KMS-11 (cell line): ENCODE measurements around the gene FBXO2.

ENCODE experiments used
- H2AFZ ChIP-seq: fragments of 200-600 bp; sonication (generic); 2 replicates; pipeline ENCODE4 v1.6.1; 2016; ENCODE audit warnings: antibody characterized with exemption, mixed run types, low read depth
- H3K27ac ChIP-seq: fragments of 200-600 bp; sonication (generic); 2 replicates; pipeline ENCODE4 v1.6.1; 2016; ENCODE audit warnings: mild to moderate bottlenecking, mixed run types
- H3K27me3 ChIP-seq: fragments of 200-600 bp; sonication (generic); 2 replicates; pipeline ENCODE4 v1.6.1; 2017; ENCODE audit warnings: mild to moderate bottlenecking, low read depth, mixed run types, moderate library complexity; ENCODE audit not compliant: insufficient read depth
- H3K36me3 ChIP-seq: fragments of 200-600 bp; sonication (generic); 2 replicates; pipeline ENCODE4 v1.6.1; 2017; ENCODE audit warnings: mild to moderate bottlenecking, mixed run types; ENCODE audit not compliant: insufficient read depth
- H3K4me1 ChIP-seq: fragments of 200-600 bp; sonication (generic); 2 replicates; pipeline ENCODE4 v1.6.1; 2016; ENCODE audit warnings: mild to moderate bottlenecking, low read depth, mixed run types; ENCODE audit not compliant: poor library complexity, severe bottlenecking
- H3K4me2 ChIP-seq: fragments of 200-600 bp; sonication (generic); 2 replicates; pipeline ENCODE4 v1.7.0; 2016; ENCODE audit warnings: mild to moderate bottlenecking, mixed run types
- H3K4me3 ChIP-seq: fragments of 200-600 bp; sonication (generic); IDR thresholded peaks from 2 replicates; pipeline ENCODE4 v1.6.1; 2017; ENCODE audit warnings: low read depth, low read length, mixed read lengths; ENCODE audit not compliant: insufficient read depth
- H3K79me2 ChIP-seq: fragments of 200-600 bp; sonication (generic); 2 replicates; pipeline ENCODE4 v1.6.1; 2016; ENCODE audit warnings: low read depth, mixed run types; ENCODE audit not compliant: insufficient read depth
- H3K9ac ChIP-seq: fragments of 200-600 bp; sonication (generic); 2 replicates; pipeline ENCODE4 v1.6.1; 2016; ENCODE audit warnings: mild to moderate bottlenecking, mixed run types
- H4K20me1 ChIP-seq: fragments of 200-600 bp; sonication (generic); 2 replicates; pipeline ENCODE4 v1.6.1; 2016; ENCODE audit warnings: mild to moderate bottlenecking, mixed run types; ENCODE audit not compliant: insufficient read depth
- CTCF ChIP-seq: fragments of 200-600 bp; sonication (generic); conservative IDR thresholded peaks from 2 replicates; pipeline ENCODE4 v1.6.1; 2017; ENCODE audit warnings: low read depth, mild to moderate bottlenecking, antibody characterized with exemption, low read length, moderate library complexity, mixed read lengths

The FBXO2 gene

GRCh38 chr1:11653861-11654136, 430 bp downstream of the FBXO2 start:
- Histone ChIP-seq H3K27me3 (no peaks in the 10 kb centered on the region), H3K79me2 (no peaks in the 10 kb centered on the region), H3K9ac (no peak overlapping the region), H2AFZ (no peak overlapping the region), H3K36me3 (no peaks in the 10 kb centered on the region), H3K4me3 (no peak overlapping the region), H4K20me1 (no peaks in the 10 kb centered on the region), H3K4me2 (no peak overlapping the region), H3K27ac (no peak overlapping the region), H3K4me1 (peaks cover 8% of the 10 kb centered on the region)
- TF ChIP-seq CTCF, result no peak

- no peaks in the 10 kb centered on the region for H3K27me3 ChIP-seq
- H4K20me1 ChIP-seq, result no peaks in the 10 kb centered on the region
- no peak overlapping the region for H2AFZ ChIP-seq
- H3K36me3 ChIP-seq, result no peaks in the 10 kb centered on the region
- peaks cover 8% of the 10 kb centered on the region for H3K4me1 ChIP-seq
- H3K27ac ChIP-seq, result no peak overlapping the region
- TF ChIP-seq CTCF, result no peak
- H3K79me2 ChIP-seq, result no peaks in the 10 kb centered on the region
- no peak overlapping the region for H3K4me3 ChIP-seq
- no peak overlapping the region for H3K9ac ChIP-seq
- no peak overlapping the region for H3K4me2 ChIP-seq
Measured at GRCh38 chr1:11653101-11653860, 948 bp downstream of the FBXO2 start.

- no peak overlapping the region for H3K4me2 ChIP-seq
- H3K27me3 ChIP-seq, result no peaks in the 10 kb centered on the region
- no peak overlapping the region for H2AFZ ChIP-seq
- no peaks in the 10 kb centered on the region for H3K79me2 ChIP-seq
- no peak overlapping the region for H3K27ac ChIP-seq
- no peaks in the 10 kb centered on the region for H3K36me3 ChIP-seq
- TF ChIP-seq CTCF, result no peak
- peaks cover 8% of the 10 kb centered on the region for H3K4me1 ChIP-seq
- H4K20me1 ChIP-seq, result no peaks in the 10 kb centered on the region
- no peak overlapping the region for H3K4me3 ChIP-seq
- H3K9ac ChIP-seq, result no peak overlapping the region
Measured at GRCh38 chr1:11652203-11652780, 1.9 kb downstream of the FBXO2 start.

- no peak overlapping the region for H3K27ac ChIP-seq
- peaks cover 8% of the 10 kb centered on the region for H3K4me1 ChIP-seq
- H3K79me2 ChIP-seq, result no peaks in the 10 kb centered on the region
- H3K9ac ChIP-seq, result 0 out of 2 replicates have a peak overlapping the region, but pooled peaks have one; percentile 25
- no peak for TF ChIP-seq CTCF
- H3K4me2 ChIP-seq, result peak overlapping the region; percentile 85
- H2AFZ ChIP-seq, result peak overlapping the region; percentile 89; the same call in 1 of the 2 replicates
- H3K27me3 ChIP-seq, result no peaks in the 10 kb centered on the region
- H3K4me3 ChIP-seq, result no peak overlapping the region
- H4K20me1 ChIP-seq, result no peaks in the 10 kb centered on the region
- no peaks in the 10 kb centered on the region for H3K36me3 ChIP-seq
Measured at GRCh38 chr1:11651017-11651416, 3.2 kb downstream of the FBXO2 start.
